ENCODE data around the gene MTMR6.

The MTMR6 gene

DNA sequence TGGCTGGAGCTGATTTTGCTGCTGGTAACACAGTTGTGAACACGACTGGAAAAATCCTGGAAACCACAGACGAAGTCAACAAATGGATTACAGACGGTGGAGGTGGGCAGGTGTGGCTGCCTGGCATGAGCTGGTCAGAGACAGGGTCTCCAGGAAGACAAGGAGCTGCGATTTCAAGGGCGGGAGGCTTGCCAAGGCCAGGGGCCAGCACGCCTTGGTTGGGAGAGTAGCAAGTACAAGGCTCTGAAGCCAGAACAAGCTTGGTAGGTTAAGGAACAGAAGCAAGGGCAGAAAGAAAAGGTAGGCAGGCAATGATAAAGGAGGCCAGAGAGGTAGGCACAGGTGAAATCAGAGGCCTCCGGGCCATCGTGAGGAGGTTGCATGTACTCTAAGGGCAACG is 64.5 kb downstream of the MTMR6 start:
- in situ Hi-C loops (cut with HindIII; ENCODE audit: low sequenced_read_pairs) = no loop called here

DNA sequence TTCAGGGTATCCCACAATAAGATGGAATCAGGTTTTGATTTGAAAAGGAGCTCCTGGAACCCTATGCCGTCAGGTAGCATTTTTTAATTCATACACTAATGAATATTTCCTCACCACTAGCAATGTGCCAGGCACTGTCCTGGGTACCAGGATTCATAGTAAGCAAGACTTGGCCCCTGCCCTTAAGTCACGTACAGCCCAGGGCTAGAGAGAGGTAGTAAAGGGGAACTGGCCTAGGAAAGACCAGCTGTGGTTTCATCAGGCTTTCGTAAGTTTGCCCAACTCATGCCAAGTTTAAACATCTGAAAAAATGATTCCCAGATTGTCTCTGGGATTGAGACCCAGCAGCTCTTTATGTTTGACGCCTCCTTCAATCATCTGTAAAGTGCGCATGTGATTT is 69.3 kb downstream of the MTMR6 start:
- in situ Hi-C loops (cut with HindIII; ENCODE audit: low sequenced_read_pairs) = no loop called here

DNA sequence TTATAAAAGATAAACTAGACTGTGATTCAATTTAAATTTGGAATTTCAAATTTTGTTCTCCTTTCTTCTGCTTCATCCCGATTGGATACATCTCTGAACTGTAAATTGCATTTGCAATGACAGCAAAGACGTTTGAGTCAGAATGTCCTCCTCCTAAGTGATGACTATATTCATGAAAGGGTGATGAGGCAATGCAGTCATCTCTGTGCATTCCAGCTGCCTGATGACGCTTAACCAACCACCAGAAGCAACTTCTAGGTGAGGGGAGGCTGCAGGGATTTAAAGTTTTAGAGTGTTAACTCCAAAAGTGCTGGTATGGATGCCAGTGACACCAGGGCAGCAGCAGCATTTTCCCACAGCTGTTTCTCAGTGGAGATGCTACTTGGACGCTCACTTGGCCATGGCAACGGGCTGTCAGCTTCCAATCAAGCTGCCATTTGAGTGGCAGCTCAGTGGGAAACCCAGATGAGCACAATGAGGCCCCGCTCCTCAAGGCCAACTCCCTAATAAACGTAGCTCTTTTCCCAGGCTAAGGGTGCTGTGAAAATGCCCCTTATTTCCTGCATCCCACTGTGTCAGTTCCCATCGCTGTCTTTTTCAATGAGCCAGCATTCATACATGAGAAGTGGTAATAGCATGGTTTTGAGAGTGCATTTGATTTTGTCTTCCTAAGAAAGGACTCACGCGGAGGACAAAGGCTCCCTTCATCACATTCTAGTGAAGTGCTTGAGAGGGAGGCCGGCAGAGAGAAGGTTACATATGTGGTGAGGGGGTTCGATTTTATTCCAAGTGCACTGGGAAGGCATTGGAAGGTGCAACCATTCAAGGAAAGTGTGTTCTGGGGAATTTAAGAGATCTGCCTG is 70.0 kb downstream of the MTMR6 start:
- in situ Hi-C loops (cut with HindIII; ENCODE audit: low sequenced_read_pairs) = no loop called here

DNA sequence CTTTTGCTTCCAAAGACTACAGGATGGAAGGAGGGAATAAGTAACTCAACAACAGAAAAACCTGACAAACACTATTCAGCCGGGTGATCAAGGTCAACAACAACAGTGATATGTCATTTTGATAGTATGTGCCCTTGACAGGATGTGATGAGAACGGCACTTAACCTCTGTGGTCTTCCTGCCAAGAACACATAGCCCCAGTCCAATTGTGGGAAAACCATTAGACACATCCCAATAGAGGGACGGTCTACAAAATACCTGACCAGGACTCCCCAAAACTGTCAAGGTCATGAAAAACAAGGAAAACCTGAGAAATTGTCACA is 72.1 kb downstream of the MTMR6 start:
- in situ Hi-C loops (cut with HindIII; ENCODE audit: low sequenced_read_pairs) = no loop called here

DNA sequence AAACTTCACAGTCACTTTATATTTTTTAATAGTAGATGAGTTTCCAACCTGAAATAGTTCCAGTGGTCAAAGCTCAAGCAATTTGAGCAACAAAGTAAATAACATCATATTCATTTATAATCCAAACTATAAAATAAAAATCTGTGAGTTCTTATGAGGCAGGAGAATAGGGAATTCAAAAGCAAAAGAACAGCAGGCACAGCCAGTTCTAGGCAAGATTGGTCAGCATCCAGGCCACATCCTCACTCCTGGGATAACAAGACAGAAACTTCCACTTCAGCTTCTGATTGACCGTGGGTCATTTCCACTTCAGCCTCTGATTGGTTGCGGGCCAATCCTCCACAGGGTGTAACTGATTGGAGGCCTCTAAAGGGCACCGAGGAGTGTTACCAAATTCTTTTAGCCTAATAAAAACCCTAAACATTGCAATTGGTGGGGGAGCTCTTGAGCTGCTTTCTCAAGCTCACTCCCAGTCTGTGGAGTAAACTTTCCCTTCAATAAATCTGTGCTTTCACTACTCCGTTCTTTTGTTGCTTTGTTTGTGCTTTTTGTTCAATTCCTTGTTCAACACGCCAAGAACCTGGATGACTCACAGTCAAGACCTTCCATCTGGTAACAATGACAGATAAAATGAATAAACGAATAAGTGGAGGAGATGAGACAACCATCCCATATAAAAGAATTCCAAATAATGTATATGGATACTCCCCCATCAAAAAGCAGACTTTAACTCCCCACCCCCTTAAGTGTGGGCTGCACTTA is 72.6 kb downstream of the MTMR6 start:
- in situ Hi-C loops (cut with HindIII; ENCODE audit: low sequenced_read_pairs) = no loop called here

DNA sequence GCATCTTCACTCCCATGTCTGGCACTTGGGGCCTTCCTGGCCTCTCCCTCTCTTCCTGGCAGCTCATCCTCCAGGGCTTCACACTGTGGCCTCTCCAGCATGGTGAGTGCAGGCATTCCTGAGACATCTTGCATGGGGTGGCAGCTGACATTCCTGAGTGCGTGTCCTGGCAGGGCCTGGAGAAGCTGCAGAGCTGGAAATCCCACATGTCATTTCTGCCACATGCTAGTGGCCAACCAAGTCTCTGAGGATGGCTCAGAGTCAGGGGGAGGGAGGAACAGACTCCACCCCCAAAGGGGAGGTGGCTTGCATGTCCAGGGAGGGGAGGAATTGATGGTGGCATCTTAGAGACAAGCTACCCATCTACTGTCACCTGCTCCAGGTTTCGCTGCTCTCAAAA is 73.6 kb downstream of the MTMR6 start:
- in situ Hi-C loops (cut with HindIII; ENCODE audit: low sequenced_read_pairs) = no loop called here

DNA sequence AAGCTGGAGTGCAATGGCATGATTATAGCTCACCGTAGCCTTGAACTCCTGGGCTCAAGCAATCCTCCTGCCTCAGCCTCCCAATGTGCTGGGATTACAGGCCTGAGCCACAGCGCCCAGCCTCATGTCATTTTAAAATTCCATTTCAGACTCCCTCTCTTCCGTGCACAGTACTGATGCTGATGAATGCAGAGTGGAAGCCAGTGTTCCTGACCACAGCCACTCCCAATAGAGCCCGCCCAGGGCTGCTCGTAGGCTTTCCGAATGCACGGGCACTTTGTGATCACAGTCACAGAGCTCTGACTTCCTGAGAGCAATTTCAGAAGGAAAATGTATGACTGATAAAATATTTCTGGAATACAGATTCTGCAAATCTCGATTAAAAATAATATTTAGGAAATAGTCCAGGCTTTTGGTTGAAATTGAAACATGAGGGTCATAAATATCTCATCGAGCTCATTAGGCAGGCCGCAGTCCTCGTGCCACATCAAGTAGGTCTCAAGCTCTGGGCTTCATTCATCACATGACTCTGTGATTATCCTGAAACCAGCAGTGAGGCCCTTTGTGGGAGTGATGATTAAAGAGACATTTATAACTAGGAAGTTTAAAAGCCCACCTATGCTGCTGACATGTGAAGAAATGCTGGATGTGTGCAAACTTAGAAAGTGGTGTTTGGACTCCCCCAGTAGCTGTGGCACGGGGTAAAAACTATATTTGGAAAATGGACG is 76.3 kb downstream of the MTMR6 start:
- in situ Hi-C loops (cut with HindIII; ENCODE audit: low sequenced_read_pairs) = no loop called here

DNA sequence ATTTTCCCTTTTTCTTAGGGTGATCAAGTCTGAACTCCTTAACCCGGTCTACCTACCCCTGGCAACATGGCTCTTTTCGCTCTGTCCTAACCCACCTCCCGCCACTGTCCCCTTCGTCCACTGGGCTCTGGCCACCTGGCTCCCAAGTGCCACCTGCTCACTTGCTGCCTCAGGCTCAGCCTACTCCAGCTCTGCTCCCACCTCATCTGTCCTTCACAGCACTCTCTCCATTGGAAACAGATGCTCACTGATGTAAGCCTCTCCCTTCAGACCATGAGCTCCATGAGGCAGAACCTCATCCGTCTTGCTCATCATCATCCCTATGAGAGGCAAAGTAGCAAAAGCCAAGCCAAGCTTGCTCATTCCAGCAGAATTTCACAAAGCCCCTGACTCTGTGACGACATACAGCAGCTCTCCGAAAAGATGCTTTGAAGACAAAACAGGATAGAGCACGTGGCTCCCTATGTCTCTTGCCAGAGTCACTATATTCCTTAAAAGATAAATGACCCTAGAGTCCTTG is 79.9 kb downstream of the MTMR6 start:
- in situ Hi-C loops (cut with HindIII; ENCODE audit: low sequenced_read_pairs) = no loop called here

DNA sequence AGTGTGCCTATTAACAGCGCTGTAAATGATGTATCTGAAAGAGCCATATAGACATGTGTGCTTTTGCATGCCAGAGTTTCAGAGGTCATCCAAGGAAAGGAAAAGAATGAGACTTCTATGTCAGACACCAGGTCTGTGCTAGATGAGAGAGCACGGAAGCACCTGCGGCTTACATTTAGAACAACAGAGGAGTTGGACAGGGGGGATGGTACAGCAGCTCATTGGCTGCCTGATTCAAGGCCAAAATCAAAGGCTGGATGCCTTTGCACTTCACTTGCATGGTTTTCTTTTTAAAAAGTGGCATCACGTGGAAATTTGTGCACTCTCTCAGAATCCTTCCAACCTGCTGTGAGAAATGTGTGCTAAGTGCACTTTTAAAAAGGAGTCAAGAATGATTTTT is 82.4 kb downstream of the MTMR6 start:
- in situ Hi-C loops (cut with HindIII; ENCODE audit: low sequenced_read_pairs) = no loop called here

DNA sequence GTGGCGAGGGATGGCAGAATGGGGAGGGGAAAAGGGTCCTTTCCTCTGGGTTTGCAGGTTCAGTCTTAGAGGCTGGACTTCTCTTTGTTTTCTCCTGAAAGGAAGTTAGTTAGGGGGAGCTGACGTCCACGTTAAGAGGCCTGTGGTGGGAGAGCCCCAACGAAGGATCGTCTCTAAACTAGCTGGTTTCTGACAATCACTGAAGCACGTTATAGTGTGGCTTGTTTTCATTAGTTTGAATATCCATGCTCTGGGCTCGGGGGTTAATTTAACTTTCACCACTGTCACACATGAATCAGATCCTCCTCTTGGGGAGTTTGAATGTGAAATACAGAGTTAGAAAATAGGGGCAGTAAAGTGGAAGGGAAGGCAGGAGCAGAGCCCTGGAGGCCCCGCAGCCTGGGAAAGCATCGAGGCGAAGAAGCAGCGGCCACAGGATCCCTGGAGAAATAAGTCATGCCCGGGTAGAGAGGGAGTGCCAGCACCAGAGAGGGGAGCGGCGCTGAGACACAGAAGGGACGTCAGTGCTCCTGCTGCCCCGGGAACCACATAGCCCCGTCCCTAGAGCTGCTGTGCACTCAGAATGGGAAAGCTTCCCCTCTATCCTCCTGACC is 84.1 kb downstream of the MTMR6 start:
- in situ Hi-C loops (cut with HindIII; ENCODE audit: low sequenced_read_pairs) = no loop called here

DNA sequence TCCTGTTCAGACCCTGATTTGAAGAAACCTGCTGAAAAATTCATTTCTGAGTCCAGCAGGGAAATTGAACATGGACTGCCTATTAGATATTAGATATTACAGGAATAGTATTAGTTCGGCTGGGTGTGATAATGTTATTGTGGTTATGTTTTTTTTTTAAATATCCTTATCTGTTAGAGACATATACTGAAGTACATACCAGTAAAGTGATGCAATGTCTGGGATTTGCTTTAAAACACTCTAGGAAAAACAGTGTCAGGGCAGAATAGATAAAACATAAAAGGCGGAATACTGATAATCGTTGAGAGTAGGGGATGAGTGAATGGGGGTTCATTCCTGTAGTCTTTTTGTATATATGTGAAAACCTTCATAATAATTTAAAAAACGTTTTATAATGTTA is 86.5 kb downstream of the MTMR6 start:
- in situ Hi-C loops (cut with HindIII; ENCODE audit: low sequenced_read_pairs) = no loop called here

DNA sequence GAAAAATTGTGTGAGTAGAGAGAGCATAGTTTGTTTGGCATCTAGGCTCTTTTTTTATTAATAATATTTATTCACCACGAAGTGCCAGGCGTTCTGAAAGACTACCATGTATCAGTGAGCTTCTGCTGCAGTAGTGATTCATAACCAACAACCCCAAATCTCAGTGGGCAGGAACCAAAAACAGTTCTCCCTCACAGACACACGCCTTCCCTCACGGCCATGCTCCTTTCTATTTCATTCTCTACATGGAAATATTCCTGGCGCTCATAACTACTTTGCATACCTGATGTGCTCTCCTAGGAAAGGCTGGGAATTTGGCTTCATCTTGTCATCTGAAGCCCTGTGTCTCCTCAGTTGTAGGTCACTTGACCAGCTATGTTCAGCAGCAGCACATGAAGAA is 88.6 kb downstream of the MTMR6 start:
- in situ Hi-C loops (cut with HindIII; ENCODE audit: low sequenced_read_pairs) = no loop called here

DNA sequence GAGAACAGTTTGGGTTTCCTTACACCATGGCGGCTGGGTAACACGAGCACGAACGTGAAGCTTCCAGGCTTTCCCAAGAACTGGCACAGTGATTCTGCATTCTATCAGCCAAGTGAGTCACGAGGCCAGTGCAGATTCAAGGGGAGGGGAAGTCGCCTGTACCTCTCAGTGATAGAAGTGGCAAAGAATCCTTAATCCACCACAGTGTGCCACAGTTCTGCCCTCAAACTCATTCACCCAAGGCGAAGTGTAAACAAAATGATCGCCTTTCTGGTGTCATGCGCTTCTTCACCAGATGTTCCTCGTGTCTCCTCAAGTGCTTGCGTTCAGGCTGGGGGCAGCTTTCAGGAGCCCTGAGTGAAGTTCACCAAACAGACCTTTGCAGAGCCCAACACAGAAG is 90.3 kb downstream of the MTMR6 start:
- in situ Hi-C loops (cut with HindIII; ENCODE audit: low sequenced_read_pairs) = no loop called here
